ENCODE data around the gene AKAP6.
A peak's percentile ranks its signal among the peaks of the same experiment; 100 is the strongest.
"Not testable (repeated sequence)": the region's sequence is repeated elsewhere in the genome, so short reads cannot be mapped to it uniquely, and the experiment has no call there.

Gene AKAP6

GRCh38 chr14:32567543-32568384 is 238.7 kb downstream of the AKAP6 start:
- no peaks in the 10 kb centered on the region for H3K36me3 ChIP-seq (ENCODE audit: control insufficient read depth in 2 of 2, insufficient read depth in 2 of 2, low read length in 2 of 2)
- no peaks in the 10 kb centered on the region for H3K27me3 ChIP-seq (ENCODE audit: control insufficient read depth in 2 of 2, insufficient read depth in 2 of 2, low read length in 2 of 2)
- H3K4me1 ChIP-seq (ENCODE audit: control insufficient read depth in 2 of 2, insufficient read depth in 2 of 2, low read length in 2 of 2) = peaks cover 3 to 18% of the 10 kb centered on the region in 2 donors
- no peak overlapping the region for H3K9ac ChIP-seq (ENCODE audit: low read depth in 1 of 2, low read length in 2 of 2)
- no peak overlapping the region for H3K27ac ChIP-seq (ENCODE audit: low read depth in 2 of 2, low read length in 2 of 2)
- H3K4me3 ChIP-seq (ENCODE audit: low read length in 2 of 2) = no peak overlapping the region
- H3K9me3 ChIP-seq (ENCODE audit: control insufficient read depth in 2 of 2, low read length in 2 of 2) = no peaks in the 10 kb centered on the region

DNA sequence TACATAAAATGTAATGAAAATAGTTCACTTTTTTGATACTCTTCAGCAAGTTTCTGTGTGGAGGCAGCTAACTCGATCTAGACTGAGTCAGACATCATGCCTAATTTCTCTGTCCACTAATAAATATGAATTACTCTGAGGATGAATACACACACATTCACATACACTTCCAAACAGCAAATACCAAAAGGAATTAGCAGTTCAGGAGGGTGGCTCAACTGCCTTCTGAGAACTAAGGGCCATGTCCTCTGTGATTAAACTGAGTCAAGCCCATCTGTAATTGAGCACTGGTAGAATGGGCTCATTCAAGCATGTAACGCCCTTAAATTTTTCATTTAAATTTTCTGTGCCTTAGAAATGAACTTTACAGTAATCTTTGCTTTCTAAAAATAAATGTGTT is 242.5 kb downstream of the AKAP6 start:
- H3K36me3 ChIP-seq (ENCODE audit: control insufficient read depth in 2 of 2, insufficient read depth in 2 of 2, low read length in 2 of 2) = no peaks in the 10 kb centered on the region
- no peaks in the 10 kb centered on the region for H3K27me3 ChIP-seq (ENCODE audit: control insufficient read depth in 2 of 2, insufficient read depth in 2 of 2, low read length in 2 of 2)
- H3K4me1 ChIP-seq (ENCODE audit: control insufficient read depth in 2 of 2, insufficient read depth in 2 of 2, low read length in 2 of 2) = peaks cover 3 to 13% of the 10 kb centered on the region in 2 donors
- H3K4me3 ChIP-seq (ENCODE audit: low read length in 2 of 2) = no peak overlapping the region
- no peak overlapping the region for H3K9ac ChIP-seq (ENCODE audit: low read depth in 1 of 2, low read length in 2 of 2)
- H3K27ac ChIP-seq (ENCODE audit: low read depth in 2 of 2, low read length in 2 of 2) = peak overlapping the region in 1 of 2 donors; percentile 72
- no peaks in the 10 kb centered on the region for H3K9me3 ChIP-seq (ENCODE audit: control insufficient read depth in 2 of 2, low read length in 2 of 2)

DNA sequence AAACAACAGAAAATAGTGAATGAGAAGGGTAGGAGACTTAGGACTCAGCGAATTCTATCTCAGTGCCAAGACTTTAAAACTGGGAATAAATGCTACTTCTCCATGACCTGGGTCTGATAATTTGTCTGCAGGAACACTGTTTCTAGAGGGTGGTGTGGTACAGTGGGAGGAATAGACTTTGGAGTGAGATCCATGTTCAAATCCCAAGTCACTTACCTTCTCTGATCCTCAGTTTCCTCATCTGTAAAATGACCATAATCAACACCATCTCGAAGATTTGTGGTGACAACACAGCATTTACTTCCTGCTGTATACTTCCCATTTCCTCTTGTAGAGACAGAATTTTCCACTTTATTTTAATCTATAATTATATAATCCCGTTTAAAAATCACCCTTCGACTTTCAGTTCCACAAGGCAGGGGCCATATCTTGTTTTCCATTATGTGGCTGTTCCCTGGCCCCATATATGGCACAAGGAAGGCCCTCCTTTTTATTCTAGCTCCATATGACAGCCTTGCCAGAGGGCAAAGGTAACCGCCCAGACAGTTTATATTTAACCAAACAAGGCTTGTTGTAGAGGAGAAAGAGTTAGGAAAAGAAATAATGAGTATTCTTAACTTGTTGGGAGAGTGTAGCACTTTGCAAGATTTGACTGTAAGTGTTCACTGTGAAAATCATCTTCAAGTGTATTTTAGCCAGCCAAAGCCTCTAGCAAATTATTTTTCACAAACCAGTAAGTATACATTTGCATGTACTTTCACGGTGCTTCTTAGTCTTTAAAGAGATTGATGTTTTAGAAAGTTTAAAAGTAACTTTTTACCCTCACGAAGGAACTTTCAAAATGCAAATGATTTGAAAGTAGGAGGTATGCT is 243.1 kb downstream of the AKAP6 start:
- H3K36me3 ChIP-seq (ENCODE audit: control insufficient read depth in 2 of 2, insufficient read depth in 2 of 2, low read length in 2 of 2) = no peaks in the 10 kb centered on the region
- H3K4me1 ChIP-seq (ENCODE audit: control insufficient read depth in 2 of 2, insufficient read depth in 2 of 2, low read length in 2 of 2) = peaks cover 3 to 13% of the 10 kb centered on the region in 2 donors
- no peaks in the 10 kb centered on the region for H3K27me3 ChIP-seq (ENCODE audit: control insufficient read depth in 2 of 2, insufficient read depth in 2 of 2, low read length in 2 of 2)
- no peaks in the 10 kb centered on the region for H3K9me3 ChIP-seq (ENCODE audit: control insufficient read depth in 2 of 2, low read length in 2 of 2)
- H3K27ac ChIP-seq (ENCODE audit: low read depth in 2 of 2, low read length in 2 of 2) = peak overlapping the region; percentile 72 to 79
- no peak overlapping the region for H3K9ac ChIP-seq (ENCODE audit: low read depth in 1 of 2, low read length in 2 of 2)
- peak overlapping the region; percentile 6 to 43 for H3K4me3 ChIP-seq (ENCODE audit: low read length in 2 of 2)

- peak overlapping the region in 1 of 2 donors; percentile 43 for H3K4me3 ChIP-seq (ENCODE audit: low read length in 2 of 2)
- peaks cover 3 to 13% of the 10 kb centered on the region in 2 donors for H3K4me1 ChIP-seq (ENCODE audit: control insufficient read depth in 2 of 2, insufficient read depth in 2 of 2, low read length in 2 of 2)
- no peaks in the 10 kb centered on the region for H3K27me3 ChIP-seq (ENCODE audit: control insufficient read depth in 2 of 2, insufficient read depth in 2 of 2, low read length in 2 of 2)
- no peaks in the 10 kb centered on the region for H3K36me3 ChIP-seq (ENCODE audit: control insufficient read depth in 2 of 2, insufficient read depth in 2 of 2, low read length in 2 of 2)
- H3K9me3 ChIP-seq (ENCODE audit: control insufficient read depth in 2 of 2, low read length in 2 of 2) = no peaks in the 10 kb centered on the region
- H3K9ac ChIP-seq (ENCODE audit: low read depth in 1 of 2, low read length in 2 of 2) = no peak overlapping the region
- peak overlapping the region; percentile 64 to 79 for H3K27ac ChIP-seq (ENCODE audit: low read depth in 2 of 2, low read length in 2 of 2)
Observed at GRCh38 chr14:32572867-32573150, 243.7 kb downstream of the AKAP6 start.

GRCh38 chr14:32574269-32574668 is 245.2 kb downstream of the AKAP6 start:
- no peak overlapping the region for H3K27ac ChIP-seq (ENCODE audit: low read depth in 2 of 2, low read length in 2 of 2)
- H3K4me3 ChIP-seq (ENCODE audit: low read length in 2 of 2) = no peak overlapping the region
- no peaks in the 10 kb centered on the region for H3K9me3 ChIP-seq (ENCODE audit: control insufficient read depth in 2 of 2, low read length in 2 of 2)
- H3K27me3 ChIP-seq (ENCODE audit: control insufficient read depth in 2 of 2, insufficient read depth in 2 of 2, low read length in 2 of 2) = no peaks in the 10 kb centered on the region
- H3K9ac ChIP-seq (ENCODE audit: low read depth in 1 of 2, low read length in 2 of 2) = no peak overlapping the region
- no peaks in the 10 kb centered on the region for H3K36me3 ChIP-seq (ENCODE audit: control insufficient read depth in 2 of 2, insufficient read depth in 2 of 2, low read length in 2 of 2)
- peaks cover 3 to 13% of the 10 kb centered on the region in 2 donors for H3K4me1 ChIP-seq (ENCODE audit: control insufficient read depth in 2 of 2, insufficient read depth in 2 of 2, low read length in 2 of 2)

DNA sequence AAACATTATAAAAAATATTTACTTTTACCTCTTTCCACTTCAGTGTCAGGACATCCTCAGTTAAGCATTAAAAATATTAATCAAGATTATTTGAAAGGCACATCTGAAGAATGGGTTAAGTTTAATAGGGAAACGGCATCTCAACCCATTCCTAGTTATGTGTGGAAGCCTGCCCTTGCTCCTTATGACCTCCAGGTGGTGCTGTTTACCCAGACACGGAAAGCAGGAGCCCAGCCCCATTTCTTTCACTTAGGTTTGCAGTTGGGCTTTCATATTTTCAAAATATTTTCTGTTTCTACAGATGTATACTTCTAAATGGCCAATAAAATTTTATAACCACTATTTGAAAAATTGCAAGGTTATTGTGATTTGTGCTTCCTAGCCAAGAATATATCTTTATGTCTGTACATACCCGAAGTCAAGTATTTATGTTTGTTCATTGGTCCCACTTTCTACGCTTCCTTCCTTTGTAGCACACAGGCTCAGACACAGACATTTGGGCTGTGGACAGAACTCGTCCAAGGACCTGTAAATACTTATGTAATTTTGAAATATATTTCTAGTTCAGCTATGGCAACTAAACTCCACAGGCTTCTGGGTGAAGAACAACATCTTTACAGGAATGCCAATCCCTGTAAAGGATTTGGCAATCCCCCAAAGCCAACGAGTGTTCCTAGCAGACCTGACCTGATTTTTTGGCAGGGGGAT is 247.1 kb downstream of the AKAP6 start:
- Histone ChIP-seq H3K9ac (ENCODE audit: low read depth in 1 of 2, low read length in 2 of 2) (no peak overlapping the region), H3K36me3 (ENCODE audit: control insufficient read depth in 2 of 2, insufficient read depth in 2 of 2, low read length in 2 of 2) (no peaks in the 10 kb centered on the region), H3K4me1 (ENCODE audit: control insufficient read depth in 2 of 2, insufficient read depth in 2 of 2, low read length in 2 of 2) (peaks cover 3 to 13% of the 10 kb centered on the region in 2 donors), H3K27ac (ENCODE audit: low read depth in 2 of 2, low read length in 2 of 2) (no peak overlapping the region), H3K9me3 (ENCODE audit: control insufficient read depth in 2 of 2, low read length in 2 of 2) (no peaks in the 10 kb centered on the region), H3K27me3 (ENCODE audit: control insufficient read depth in 2 of 2, insufficient read depth in 2 of 2, low read length in 2 of 2) (no peaks in the 10 kb centered on the region), H3K4me3 (ENCODE audit: low read length in 2 of 2) (peak overlapping the region in 1 of 2 donors; percentile 30)

DNA sequence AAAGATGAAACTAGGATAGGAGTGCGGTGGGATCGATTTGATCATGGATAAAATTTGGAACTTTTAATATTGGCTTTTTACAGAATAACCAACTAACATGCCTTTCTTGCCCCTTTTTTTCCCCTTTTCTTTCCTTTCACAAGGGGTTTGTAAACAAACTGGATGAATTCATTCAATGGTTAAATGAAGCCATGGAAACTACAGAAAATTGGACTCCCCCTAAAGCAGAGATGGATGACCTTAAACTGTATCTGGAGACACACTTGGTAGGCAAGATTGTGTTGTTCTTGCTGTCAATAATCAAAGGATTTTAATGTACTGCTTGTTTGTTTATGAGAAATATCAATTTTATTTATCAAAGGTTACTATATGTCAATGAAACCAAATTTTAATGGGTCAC is 247.9 kb downstream of the AKAP6 start:
- H3K27me3 ChIP-seq (ENCODE audit: control insufficient read depth in 2 of 2, insufficient read depth in 2 of 2, low read length in 2 of 2) = no peaks in the 10 kb centered on the region
- no peaks in the 10 kb centered on the region for H3K36me3 ChIP-seq (ENCODE audit: control insufficient read depth in 2 of 2, insufficient read depth in 2 of 2, low read length in 2 of 2)
- H3K9me3 ChIP-seq (ENCODE audit: control insufficient read depth in 2 of 2, low read length in 2 of 2) = no peaks in the 10 kb centered on the region
- H3K27ac ChIP-seq (ENCODE audit: low read depth in 2 of 2, low read length in 2 of 2) = no peak overlapping the region
- H3K4me1 ChIP-seq (ENCODE audit: control insufficient read depth in 2 of 2, insufficient read depth in 2 of 2, low read length in 2 of 2) = peaks cover 2 to 12% of the 10 kb centered on the region in 2 donors
- no peak overlapping the region for H3K9ac ChIP-seq (ENCODE audit: low read depth in 1 of 2, low read length in 2 of 2)
- no peak overlapping the region for H3K4me3 ChIP-seq (ENCODE audit: low read length in 2 of 2)

- H3K9me3 ChIP-seq (ENCODE audit: control insufficient read depth in 2 of 2, low read length in 2 of 2) = no peaks in the 10 kb centered on the region
- H3K4me1 ChIP-seq (ENCODE audit: control insufficient read depth in 2 of 2, insufficient read depth in 2 of 2, low read length in 2 of 2) = peaks cover 0 to 3% of the 10 kb centered on the region in 2 donors
- no peaks in the 10 kb centered on the region for H3K27me3 ChIP-seq (ENCODE audit: control insufficient read depth in 2 of 2, insufficient read depth in 2 of 2, low read length in 2 of 2)
- no peak overlapping the region for H3K27ac ChIP-seq (ENCODE audit: low read depth in 2 of 2, low read length in 2 of 2)
- H3K36me3 ChIP-seq (ENCODE audit: control insufficient read depth in 2 of 2, insufficient read depth in 2 of 2, low read length in 2 of 2) = no peaks in the 10 kb centered on the region
- H3K4me3 ChIP-seq (ENCODE audit: low read length in 2 of 2) = no peak overlapping the region
- no peak overlapping the region for H3K9ac ChIP-seq (ENCODE audit: low read depth in 1 of 2, low read length in 2 of 2)
Observed at GRCh38 chr14:32578181-32578580, 249.1 kb downstream of the AKAP6 start.

GRCh38 chr14:32583427-32583826 is 254.3 kb downstream of the AKAP6 start:
- H3K9me3 ChIP-seq (ENCODE audit: control insufficient read depth in 2 of 2, low read length in 2 of 2); H3K27ac ChIP-seq (ENCODE audit: low read depth in 2 of 2, low read length in 2 of 2); H3K4me1 ChIP-seq (ENCODE audit: control insufficient read depth in 2 of 2, insufficient read depth in 2 of 2, low read length in 2 of 2); H3K9ac ChIP-seq (ENCODE audit: low read depth in 1 of 2, low read length in 2 of 2); H3K36me3 ChIP-seq (ENCODE audit: control insufficient read depth in 2 of 2, insufficient read depth in 2 of 2, low read length in 2 of 2); H3K4me3 ChIP-seq (ENCODE audit: low read length in 2 of 2); H3K27me3 ChIP-seq (ENCODE audit: control insufficient read depth in 2 of 2, insufficient read depth in 2 of 2, low read length in 2 of 2): not testable (repeated sequence)

- Histone ChIP-seq H3K9me3 (ENCODE audit: control insufficient read depth in 2 of 2, low read length in 2 of 2) (no peaks in the 10 kb centered on the region), H3K36me3 (ENCODE audit: control insufficient read depth in 2 of 2, insufficient read depth in 2 of 2, low read length in 2 of 2) (no peaks in the 10 kb centered on the region), H3K4me3 (ENCODE audit: low read length in 2 of 2) (no peak overlapping the region), H3K27ac (ENCODE audit: low read depth in 2 of 2, low read length in 2 of 2) (no peak overlapping the region), H3K4me1 (ENCODE audit: control insufficient read depth in 2 of 2, insufficient read depth in 2 of 2, low read length in 2 of 2) (no peaks in the 10 kb centered on the region), H3K9ac (ENCODE audit: low read depth in 1 of 2, low read length in 2 of 2) (no peak overlapping the region), H3K27me3 (ENCODE audit: control insufficient read depth in 2 of 2, insufficient read depth in 2 of 2, low read length in 2 of 2) (no peaks in the 10 kb centered on the region)
Observed at GRCh38 chr14:32584079-32584478, 255.0 kb downstream of the AKAP6 start.

Measured in mucosa of rectum (tissue), 2 donors.